Hepatocyte (in vitro differentiated cells): ENCODE data around the gene SPOCK2.

ENCODE experiments used
- CTCF ChIP-seq: fragments of 200-600 bp; sonication (generic); IDR thresholded peaks from 2 replicates; pipeline ENCODE4 v1.5.1; 2016; ENCODE audit warnings: antibody characterized with exemption, mild to moderate bottlenecking; ENCODE audit not compliant: poor library complexity
- EZH2 ChIP-seq: fragments of 200-600 bp; sonication (generic); IDR thresholded peaks from 2 replicates; pipeline ENCODE4 v1.6.1; 2016; ENCODE audit warnings: antibody characterized with exemption, mild to moderate bottlenecking, borderline replicate concordance
- EZH2phosphoT487 ChIP-seq: fragments of 200-600 bp; sonication (generic); IDR thresholded peaks from one replicate; pipeline ENCODE4 v1.6.1; 2018; ENCODE audit warnings: antibody characterized with exemption, mild to moderate bottlenecking, low read depth, moderate library complexity; ENCODE audit not compliant: unreplicated experiment, severe bottlenecking

DNA sequence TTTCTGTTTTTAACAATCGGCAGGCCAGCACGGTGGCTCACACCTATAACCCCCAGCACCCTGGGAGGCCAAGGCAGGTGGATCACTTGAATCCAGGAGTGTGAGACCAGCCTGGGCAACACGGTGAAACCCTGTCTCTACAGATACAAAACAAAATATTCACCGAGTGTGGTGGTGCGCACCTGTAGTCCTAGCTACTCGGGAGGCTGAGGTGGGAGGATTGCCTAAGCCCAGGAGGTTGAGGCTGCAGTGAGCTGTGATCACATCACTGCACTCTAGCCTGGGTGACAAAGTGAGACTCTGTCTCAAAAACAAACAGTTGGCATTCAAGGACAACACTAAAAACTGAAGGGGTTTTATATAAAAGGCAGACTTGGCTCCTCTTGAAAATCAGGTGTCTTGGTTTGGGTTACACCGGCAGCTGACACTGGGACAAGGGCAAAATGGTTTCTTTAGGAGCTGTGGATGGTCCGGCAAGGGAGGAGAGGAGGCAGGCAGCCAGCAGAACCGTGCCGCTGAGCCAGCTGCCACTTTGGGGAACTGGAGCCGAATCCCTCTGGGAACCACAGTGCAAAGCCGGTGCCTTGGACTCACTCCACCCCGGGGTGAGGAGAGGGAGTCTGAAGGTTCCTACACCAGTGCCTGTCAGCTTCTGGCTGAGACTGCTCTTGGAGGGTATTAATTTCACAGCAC is 71.6 kb downstream of the SPOCK2 start:
- TF ChIP-seq CTCF (no peak), EZH2 (no peak), EZH2phosphoT487 (no peak)
